ENCODE data around the gene ANKRD10.

DNA sequence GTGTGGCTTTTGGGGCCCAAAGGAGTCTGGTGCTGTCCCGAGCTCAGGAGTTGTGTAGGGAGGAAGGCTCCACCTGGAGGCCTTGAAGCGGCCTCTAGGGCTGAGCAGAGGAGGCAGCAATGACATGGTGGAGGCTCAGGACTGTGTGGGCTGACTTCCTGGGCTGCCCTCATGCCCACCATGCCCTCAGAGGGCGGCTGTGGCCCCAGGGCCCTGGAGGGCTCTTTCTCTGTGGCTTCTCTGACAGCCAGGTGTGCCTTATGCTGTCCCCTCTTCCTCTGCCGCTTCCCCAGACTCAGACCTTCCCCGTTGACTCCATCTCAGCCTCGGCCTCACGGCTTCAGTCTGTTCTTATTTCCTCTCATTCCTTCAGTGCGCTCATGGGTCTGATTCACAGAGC lies 35.5 kb upstream of the ANKRD10 start:
- TF ChIP-seq L3MBTL2 (conservative IDR thresholded peaks at IDR 0.05), result no peak
- no peak for TF ChIP-seq NFRKB (IDR thresholded peaks at IDR 0.05)
- TF ChIP-seq ARNT (IDR thresholded peaks at IDR 0.05), result no peak
- no peak for TF ChIP-seq SUZ12 (IDR thresholded peaks at IDR 0.05)
- TF ChIP-seq ZNF384 (IDR thresholded peaks at IDR 0.05), result no peak
- TF ChIP-seq SP1 (IDR thresholded peaks at IDR 0.05), result no peak
- no peak for TF ChIP-seq FOXK2 (IDR thresholded peaks at IDR 0.05)
- TF ChIP-seq, protein P1, sequence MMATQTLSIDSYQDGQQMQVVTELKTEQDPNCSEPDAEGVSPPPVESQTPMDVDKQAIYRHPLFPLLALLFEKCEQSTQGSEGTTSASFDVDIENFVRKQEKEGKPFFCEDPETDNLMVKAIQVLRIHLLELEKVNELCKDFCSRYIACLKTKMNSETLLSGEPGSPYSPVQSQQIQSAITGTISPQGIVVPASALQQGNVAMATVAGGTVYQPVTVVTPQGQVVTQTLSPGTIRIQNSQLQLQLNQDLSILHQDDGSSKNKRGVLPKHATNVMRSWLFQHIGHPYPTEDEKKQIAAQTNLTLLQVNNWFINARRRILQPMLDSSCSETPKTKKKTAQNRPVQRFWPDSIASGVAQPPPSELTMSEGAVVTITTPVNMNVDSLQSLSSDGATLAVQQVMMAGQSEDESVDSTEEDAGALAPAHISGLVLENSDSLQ (IDR thresholded peaks at IDR 0.05), result no peak
- TF ChIP-seq BHLHE40 (IDR thresholded peaks at IDR 0.05; ENCODE audit: borderline replicate concordance), result no peak
- no peak for TF ChIP-seq ELF4 (IDR thresholded peaks at IDR 0.05)
- no peak for TF ChIP-seq FOXA1 (IDR thresholded peaks at IDR 0.05)
- no peak for TF ChIP-seq TARDBP (IDR thresholded peaks at IDR 0.05)
- no peak for TF ChIP-seq CTBP1 (IDR thresholded peaks at IDR 0.05; ENCODE audit: borderline replicate concordance)
- no peak for TF ChIP-seq HDGF (IDR thresholded peaks at IDR 0.05; ENCODE audit: borderline replicate concordance)

All from HEK293T (cell line).